K562 (cell line): ENCODE measurements around the gene LAMTOR4. TPM values are rescaled to one million over a fixed set of nuclear protein-coding genes. Genes with fewer than 3 reads are reported as not detected.

ENCODE experiments used
- GABPB1 ChIP-seq: sonication (generic); formaldehyde crosslinking; IDR thresholded peaks from 2 replicates; pipeline ENCODE4 v1.8.0; 2022; ENCODE audit warnings: mild to moderate bottlenecking, missing genetic modification reagents
- HNRNPK ChIP-seq: fragments of 200-400 bp; formaldehyde crosslinking; IDR thresholded peaks from one replicate; pipeline ENCODE4 v1.6.1; 2018; ENCODE audit warnings: mild to moderate bottlenecking, low read depth, low read length; ENCODE audit not compliant: poor library complexity, severe bottlenecking
- KLF1 ChIP-seq: fragments of 450-650 bp; IDR thresholded peaks from 2 replicates; pipeline ENCODE4 v1.6.1; 2016; ENCODE audit warnings: missing genetic modification characterization, missing compliant biosample characterization
- MEF2A ChIP-seq: IDR thresholded peaks from 2 replicates; pipeline ENCODE4 v1.6.1; 2011; ENCODE audit warnings: low read depth, mild to moderate bottlenecking, low read length, moderate library complexity; ENCODE audit not compliant: control insufficient read depth
- MEF2D ChIP-seq: conservative IDR thresholded peaks from 2 replicates; pipeline ENCODE4 v1.6.1; 2016; ENCODE audit warnings: low read depth, missing genetic modification characterization, missing compliant biosample characterization
- MXI1 ChIP-seq: IDR thresholded peaks from 2 replicates; pipeline ENCODE4 v1.6.1; 2011; ENCODE audit warnings: low read depth, mild to moderate bottlenecking, improper control_type of control experiment, low read length
- RERE ChIP-seq: sonication (generic); formaldehyde crosslinking; IDR thresholded peaks from 2 replicates; pipeline ENCODE4 v1.8.0; 2023; ENCODE audit warnings: missing genetic modification reagents, mild to moderate bottlenecking, borderline replicate concordance
- STAT6 ChIP-seq: sonication (generic); formaldehyde crosslinking; IDR thresholded peaks from 2 replicates; pipeline ENCODE4 v1.8.1; 2023; ENCODE audit warnings: mild to moderate bottlenecking, missing genetic modification reagents
- SUPT5H ChIP-seq: fragments of 450-650 bp; IDR thresholded peaks from 2 replicates; pipeline ENCODE4 v1.6.1; 2016
- TARDBP ChIP-seq: fragments of 450-650 bp; IDR thresholded peaks from 2 replicates; pipeline ENCODE4 v1.6.1; 2016
- U2AF2 ChIP-seq: fragments of 200-400 bp; formaldehyde crosslinking; optimal IDR thresholded peaks from 2 replicates; pipeline ENCODE3; 2017; ENCODE audit warnings: low read depth, mild to moderate bottlenecking, low read length
- XRCC4 ChIP-seq: IDR thresholded peaks from one replicate; pipeline ENCODE4 v1.6.1; 2011; ENCODE audit not compliant: insufficient read depth, insufficient read length; ENCODE audit errors: extremely low read depth
- ZBTB17 ChIP-seq: fragments of 450-650 bp; formaldehyde crosslinking; IDR thresholded peaks from 2 replicates; pipeline ENCODE4 v1.4.0; 2020; ENCODE audit warnings: mild to moderate bottlenecking
- ZBTB33 ChIP-seq: sonication (generic); formaldehyde crosslinking; IDR thresholded peaks from 2 replicates; pipeline ENCODE4 v1.8.1; 2023; ENCODE audit warnings: mild to moderate bottlenecking, missing genetic modification reagents
- ZNF175 ChIP-seq: fragments of 200-800 bp; sonication (Bioruptor generic); IDR thresholded peaks from 2 replicates; pipeline ENCODE4 v1.6.1; 2016; ENCODE audit warnings: low read depth, mild to moderate bottlenecking, missing genetic modification characterization, missing compliant biosample characterization
- ZNF232 ChIP-seq: sonication (generic); formaldehyde crosslinking; IDR thresholded peaks from 2 replicates; pipeline ENCODE4 v1.8.0; 2022; ENCODE audit warnings: mild to moderate bottlenecking, missing genetic modification reagents
- ZNF253 ChIP-seq: fragments of 250-450 bp; sonication (Bioruptor Pico); conservative IDR thresholded peaks from 2 replicates; pipeline ENCODE4 v1.6.1; 2021; ENCODE audit warnings: mild to moderate bottlenecking
- ZNF316 ChIP-seq: fragments of 450-650 bp; IDR thresholded peaks from 2 replicates; pipeline ENCODE4 v1.6.1; 2016
- ZNF445 ChIP-seq: fragments of 250-450 bp; sonication (Bioruptor Pico); IDR thresholded peaks from 2 replicates; pipeline ENCODE4 v1.4.0; 2020; ENCODE audit warnings: low read depth, mild to moderate bottlenecking, moderate library complexity
- polyA plus RNA-seq, 8 experiments: library from polyadenylated mRNA; depleted of rRNA in 4 of 8; stranded (reverse) in 5 of 8; unstranded in 3 of 8; fragments of >200 nt; fragmentation: Nextera tagmentation in 2 of 8; fragmentation: Illumina TruSeq in 1 of 8; extraction: Ambion mirVana in 2 of 8; extraction: Trizol in 1 of 8; gene quantifications; 2 replicates each; pipeline versions ENCODE4 v1.2.1 to v1.2.3, GENCODE V29; 2011 to 2014; ENCODE audit warnings: inconsistent platforms in 1 of 8, missing spikeins in 1 of 8
- total RNA-seq, 7 experiments: library from RNA; depleted of rRNA in 6 of 7; stranded (reverse); fragments of >200 nt in 6 of 7; fragmentation: Illumina TruSeq in 2 of 7; extraction: Trizol in 2 of 7; gene quantifications; 2 replicates each; pipeline versions ENCODE4 v1.2.1 to v1.2.3, GENCODE V29; 2011 to 2021; ENCODE audit warnings: low replicate concordance in 1 of 7

The LAMTOR4 gene
- total and polyA plus RNA-seq, 9 of the 15 experiments (the other 6 are each of a cell fraction or from before 2014, with no cell fraction given), result 79.6 to 314 (median 195) TPM

- TF ChIP-seq ZBTB33 (CRISPR knock-in tag) (no peak), MEF2A (no peak), MEF2D (tag) (no peak), STAT6 (CRISPR knock-in tag) (no peak), HNRNPK (no peak), TARDBP (no peak), ZNF175 (CRISPR knock-in tag) (no peak), U2AF2 (no peak), ZBTB17 (CRISPR knock-in tag) (0 out of 2 replicates have a peak, but pooled peaks have one; percentile 33), RERE (CRISPR knock-in tag) (no peak), SUPT5H (0 out of 2 replicates have a peak, but pooled peaks have one; percentile 50), ZNF232 (CRISPR knock-in tag) (no peak), MXI1 (no peak), ZNF253 (CRISPR knock-in tag) (no peak), XRCC4 (no peak), ZNF316 (no peak), GABPB1 (CRISPR knock-in tag) (no peak), KLF1 (tag) (no peak), ZNF445 (CRISPR knock-in tag) (no peak)
Observed at GRCh38 chr7:100153708-100154535, 5.2 kb downstream of the LAMTOR4 start (continued).
